HG03575 (cell line): ENCODE data around the gene HOXA6.

Experiments used
- ATAC-seq: cut with Tn5 transposase; IDR thresholded peaks from one replicate; pipeline ENCODE4 v1.9.1; 2021; ENCODE audit not compliant: unreplicated experiment, insufficient number of reproducible peaks, low FRiP score; ENCODE audit errors: extremely low read depth

The HOXA6 gene

DNA sequence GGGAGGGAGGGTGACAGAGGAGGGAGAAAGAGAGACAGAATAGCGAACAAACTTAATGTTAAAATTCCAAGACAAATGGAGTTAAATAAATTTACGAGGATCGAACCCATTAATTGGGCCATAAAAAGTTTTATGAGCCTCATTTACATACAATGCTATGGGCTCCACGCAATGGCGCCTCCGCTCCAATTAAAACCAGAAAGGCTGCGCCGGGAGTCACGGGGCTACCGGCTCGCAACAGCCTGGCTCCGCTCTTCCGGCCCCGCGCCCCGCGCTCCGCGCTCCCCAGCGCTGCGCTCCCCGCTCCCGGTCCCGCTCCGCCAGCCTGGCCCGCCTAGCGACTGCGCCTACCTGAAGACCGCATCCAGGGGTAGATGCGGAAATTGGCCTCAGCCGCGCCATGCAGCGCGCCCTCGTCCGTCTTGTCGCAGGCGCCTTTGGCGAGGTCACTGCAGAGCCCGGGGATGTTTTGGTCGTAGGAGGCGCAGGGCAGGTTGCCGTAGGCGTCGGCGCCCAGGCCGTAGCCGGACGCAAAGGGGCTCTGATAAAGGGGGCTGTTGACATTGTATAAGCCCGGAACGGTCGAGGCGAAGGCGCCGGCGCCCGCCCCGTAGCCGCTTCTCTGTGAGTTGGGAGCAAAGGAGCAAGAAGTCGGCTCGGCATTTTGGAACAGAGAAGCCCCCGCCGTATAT is 8.4 kb upstream of the HOXA6 start:
- no peak for ATAC-seq

GRCh38 chr7:27154901-27155815 is 7.6 kb upstream of the HOXA6 start:
- no peak for ATAC-seq

DNA sequence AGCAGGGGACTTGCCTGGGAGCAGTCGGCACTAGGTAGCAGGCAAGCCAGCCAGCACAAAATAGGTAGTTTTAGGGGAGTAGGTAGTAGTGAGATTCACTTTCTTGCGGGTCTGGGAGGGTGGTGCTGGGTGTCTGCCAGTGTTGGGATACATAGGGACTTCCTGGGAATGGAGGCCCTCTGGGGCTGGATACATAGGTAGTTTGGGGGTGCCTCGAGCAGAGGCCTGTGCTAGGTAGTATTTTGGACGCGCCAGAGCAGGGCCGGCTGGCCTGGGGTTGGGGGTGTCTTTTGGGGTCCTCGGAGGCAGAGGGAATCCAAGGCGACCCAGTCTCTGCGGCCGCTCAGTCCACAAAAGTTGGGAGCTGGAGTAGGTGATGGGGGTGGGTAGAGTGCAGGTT is 6.8 kb upstream of the HOXA6 start:
- ATAC-seq, result no peak

DNA sequence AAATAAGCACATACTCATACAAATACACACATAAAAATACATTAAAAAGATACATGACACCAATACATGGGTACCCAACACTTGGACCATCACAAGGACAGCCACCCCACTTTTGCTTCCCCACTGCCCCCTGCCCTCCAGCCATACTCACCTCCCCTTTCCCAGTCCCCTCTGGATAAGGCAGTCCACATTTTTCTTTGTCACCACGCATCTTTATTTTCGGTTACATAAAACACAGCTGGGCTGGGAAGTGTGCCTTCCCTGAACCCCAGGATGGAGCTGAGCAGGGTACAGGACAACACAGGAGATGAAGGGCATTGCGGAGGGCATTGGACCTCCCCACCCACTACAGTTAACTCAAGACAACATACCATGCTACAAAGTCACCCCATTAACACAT is 6.0 kb upstream of the HOXA6 start:
- no peak for ATAC-seq

GRCh38 chr7:27152816-27153442 is 5.4 kb upstream of the HOXA6 start:
- ATAC-seq, result no peak

- no peak for ATAC-seq
Measured at GRCh38 chr7:27151931-27152815, 4.6 kb upstream of the HOXA6 start, which contains the start of gene HOXA3. TSS of gene HOXA3 (minus strand) at chr7:27152583. CDS start at chr7:27110640, 41,943 bp downstream.

- no peak for ATAC-seq
Measured at GRCh38 chr7:27151341-27151930, 3.9 kb upstream of the HOXA6 start.

DNA sequence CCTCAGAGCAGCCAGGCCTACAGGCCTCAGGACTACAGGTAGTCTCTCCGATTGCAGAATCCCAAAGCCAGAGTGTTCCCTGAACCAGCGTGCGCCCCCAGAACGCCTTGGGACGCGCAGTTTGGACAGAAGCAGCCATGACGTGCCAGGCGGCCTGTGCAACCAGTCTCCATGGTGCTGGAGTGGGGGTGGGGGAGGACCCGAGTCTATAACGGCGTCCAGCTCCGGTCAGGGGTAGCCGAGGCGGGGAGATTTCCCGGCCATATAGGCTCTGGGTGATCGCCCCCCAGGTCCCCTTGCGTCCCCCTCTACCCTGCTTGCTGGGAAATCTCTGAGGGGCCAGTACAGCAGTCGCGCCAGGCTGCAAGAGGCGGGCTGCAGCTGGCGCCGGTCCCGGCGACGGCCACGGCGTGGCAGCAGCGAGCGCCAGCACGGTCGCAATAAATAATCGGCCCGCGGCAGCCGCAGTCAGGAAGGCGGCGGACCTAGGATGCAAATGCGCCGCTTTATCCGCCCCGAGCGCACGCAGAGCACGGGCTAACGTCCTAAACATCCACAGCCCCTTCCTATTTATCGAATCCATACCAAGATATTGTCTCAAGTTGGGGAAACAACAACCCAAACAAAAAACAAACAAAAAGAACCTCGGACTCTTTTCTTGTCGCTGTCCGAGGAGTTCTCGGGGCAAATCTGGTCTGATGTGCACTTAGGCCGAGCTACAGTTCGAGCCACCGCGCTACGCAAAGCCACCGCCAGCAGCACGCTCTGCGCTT is 3.2 kb upstream of the HOXA6 start:
- ATAC-seq, result no peak

GRCh38 chr7:27149842-27150567 is 2.4 kb upstream of the HOXA6 start:
- ATAC-seq, result no peak

DNA sequence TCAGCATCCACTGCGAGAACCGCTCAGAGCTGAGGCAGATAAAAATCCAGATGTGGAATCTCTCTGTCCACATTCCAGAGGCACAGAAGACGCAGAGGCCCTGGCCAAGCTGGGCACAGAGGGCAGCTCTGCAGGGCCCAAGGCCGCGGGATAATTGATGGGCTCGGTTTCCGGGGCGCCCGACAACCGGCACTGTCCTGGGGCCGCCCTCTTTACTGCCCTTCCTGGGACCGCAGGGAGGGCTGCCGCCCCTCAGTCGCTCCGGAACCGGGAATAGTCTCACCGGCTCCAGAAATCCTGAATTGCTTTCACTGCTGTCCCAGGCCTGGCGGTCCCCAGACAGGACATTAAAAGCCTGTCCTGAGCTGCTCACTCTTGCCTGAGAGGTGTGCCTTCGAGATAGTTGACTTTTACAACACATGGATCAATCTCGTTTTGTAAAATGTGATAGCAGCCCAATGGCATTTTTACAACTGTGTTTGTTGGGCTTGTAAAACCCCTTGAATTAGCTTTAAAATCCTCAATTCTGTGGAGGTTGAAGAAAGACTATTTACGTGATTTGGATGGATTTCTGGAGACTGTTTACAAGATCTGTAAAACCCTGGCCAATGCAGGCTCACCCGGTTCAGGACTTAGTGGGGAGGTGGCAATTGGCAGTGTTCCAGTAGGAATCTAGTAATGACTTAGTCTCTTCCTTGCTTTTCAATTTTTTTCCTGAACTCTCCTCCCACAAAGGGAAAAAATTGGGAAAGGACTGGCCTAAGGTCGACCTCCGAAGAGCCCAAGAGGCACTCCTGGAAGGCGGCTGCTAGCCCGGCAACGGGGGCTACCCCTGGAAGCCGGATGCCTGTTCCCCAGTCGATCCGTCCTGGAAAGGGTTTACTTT is 1.4 kb upstream of the HOXA6 start:
- no peak for ATAC-seq

DNA sequence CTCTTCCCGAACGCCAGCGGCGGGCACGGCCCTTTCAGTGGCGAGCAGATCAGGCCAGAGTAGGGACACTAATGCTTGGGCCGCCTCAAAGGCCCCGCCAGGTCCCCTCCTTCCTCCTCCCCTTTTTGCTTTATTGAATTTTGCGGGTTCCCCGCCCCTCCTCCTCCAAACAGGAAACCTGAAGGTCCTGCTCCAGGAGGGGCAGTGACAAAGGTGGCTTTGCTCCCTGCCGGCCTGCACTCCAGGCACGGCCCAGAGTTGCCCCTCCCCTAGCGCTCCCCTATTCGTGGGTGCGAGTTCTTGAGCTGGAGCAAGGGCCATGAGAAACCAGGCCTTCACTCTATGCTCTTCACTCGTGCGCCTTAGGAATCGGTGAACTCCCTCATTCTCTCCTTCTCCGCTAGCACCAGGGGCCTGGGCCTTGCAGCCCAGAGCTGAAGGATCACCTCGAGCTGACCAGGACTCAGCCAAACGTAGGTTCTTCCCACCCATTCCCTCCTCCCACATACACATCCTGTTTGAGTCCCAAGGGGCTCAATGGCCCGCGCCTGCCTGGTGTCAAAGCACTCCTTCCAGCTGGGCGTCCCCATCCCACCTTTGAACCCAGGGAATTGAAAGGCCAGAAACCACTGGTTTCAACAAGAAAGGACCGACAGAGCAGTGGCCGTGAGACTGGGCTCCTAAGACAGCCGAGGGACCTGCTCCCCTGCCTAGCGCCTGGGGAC is 619 bp upstream of the HOXA6 start:
- no peak for ATAC-seq

DNA sequence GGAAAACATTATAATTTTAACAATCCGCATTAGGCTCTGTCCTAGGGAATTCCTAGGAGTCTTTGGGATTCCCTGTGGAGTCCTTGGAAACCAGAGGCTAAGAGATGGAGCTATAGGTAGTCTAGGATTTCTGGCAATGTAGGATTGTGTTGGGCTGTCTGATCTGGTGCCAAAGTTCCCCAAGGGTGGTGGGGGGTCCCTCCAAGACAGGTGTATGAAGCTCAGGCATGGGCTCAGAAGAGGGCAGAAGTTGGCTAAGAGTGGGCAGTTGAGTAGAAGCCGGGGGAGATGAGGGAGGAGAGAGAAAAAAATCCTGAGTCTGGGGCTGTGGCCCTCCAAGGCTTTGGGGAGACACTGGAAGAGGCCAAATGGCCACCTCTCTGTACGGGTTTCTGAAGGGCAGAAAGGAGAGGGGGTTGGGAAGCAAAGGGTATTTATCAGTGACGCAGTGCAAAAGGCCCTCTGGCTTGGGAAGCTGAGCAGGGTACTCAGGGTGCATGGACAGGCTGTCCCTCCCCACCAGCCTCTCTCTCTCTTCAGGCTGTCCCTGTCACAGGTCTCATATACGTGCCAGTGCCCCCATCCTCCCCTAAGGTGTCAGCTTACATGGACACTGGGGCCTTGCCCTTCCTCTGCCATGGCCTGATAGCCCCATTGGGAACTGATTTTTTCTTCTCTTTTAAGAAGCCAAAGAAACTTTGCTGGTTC is 929 bp downstream of the HOXA6 start:
- no peak for ATAC-seq

DNA sequence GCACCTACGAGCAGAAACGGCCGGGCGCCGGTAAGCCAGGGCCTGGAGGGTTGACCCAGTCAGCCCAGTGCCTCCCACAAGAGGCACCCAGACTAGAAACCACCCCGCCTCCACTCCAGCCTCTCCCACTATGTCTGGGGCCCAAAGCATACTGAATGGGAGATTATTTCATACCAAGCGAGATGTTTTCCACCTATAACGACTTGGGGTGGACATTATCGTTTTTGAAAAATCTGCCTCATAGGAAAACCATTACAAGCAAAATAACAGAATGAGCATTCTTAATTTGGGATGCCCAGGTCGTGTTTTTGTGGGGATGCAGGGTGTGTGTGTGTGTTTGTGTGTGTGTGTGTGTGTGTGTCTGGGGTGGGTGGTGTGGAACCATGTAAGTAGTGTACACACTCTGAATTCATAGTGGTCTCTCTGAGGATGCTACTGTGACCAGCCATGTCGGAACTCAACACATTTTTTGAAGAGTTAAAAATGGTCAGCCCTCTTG is 1.6 kb downstream of the HOXA6 start:
- ATAC-seq, result no peak

DNA sequence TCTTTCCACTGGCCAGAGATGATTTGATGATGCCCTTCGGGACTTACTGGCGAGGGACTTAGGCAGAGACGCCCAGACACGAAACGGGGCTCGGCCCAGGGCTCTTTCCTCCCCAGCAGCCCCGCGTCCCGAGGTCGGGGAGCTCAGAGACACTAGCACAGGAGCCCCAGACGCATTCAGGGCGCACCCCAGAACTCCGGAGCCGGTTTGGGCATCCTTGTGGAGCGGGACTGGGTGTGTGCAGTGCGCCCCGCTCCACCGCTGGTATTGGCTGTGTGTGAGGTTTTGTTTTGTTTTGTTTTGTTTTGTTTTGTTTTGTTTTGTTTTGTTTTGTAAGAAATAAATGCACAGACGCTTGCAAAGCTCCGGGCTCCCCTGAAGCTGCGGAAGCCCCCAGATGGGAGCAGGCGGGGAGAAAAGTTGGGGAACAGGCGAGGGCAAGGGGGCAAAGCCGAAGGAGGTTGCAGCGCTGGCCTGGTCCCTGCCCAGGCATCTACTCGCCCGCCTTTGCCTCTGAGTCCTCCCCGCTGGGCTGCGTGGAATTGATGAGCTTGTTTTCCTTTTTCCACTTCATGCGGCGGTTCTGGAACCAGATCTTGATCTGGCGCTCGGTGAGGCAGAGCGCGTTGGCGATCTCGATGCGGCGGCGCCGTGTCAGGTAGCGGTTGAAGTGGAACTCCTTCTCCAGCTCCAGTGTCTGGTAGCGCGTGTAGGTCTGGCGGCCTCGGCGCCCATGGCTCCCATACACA is 2.2 kb downstream of the HOXA6 start:
- ATAC-seq, result no peak
